Mesendoderm (in vitro differentiated cells): ENCODE measurements around the gene NFATC3.
"Not testable (repeated sequence)": the region's sequence is repeated elsewhere in the genome, so short reads cannot be mapped to it uniquely, and the experiment has no call there.

Experiments used
- DNase-seq: peaks from one replicate; pipeline ENCODE4 v3.0.0; 2013
- H2AK5ac ChIP-seq: 2 replicates; pipeline ENCODE4 v1.6.1; 2013; ENCODE audit warnings: low read length, inconsistent platforms
- H2BK120ac ChIP-seq: 2 replicates; pipeline ENCODE4 v1.6.1; 2013; ENCODE audit warnings: low read depth, mild to moderate bottlenecking, low read length, moderate library complexity, mixed read lengths
- H2BK15ac ChIP-seq: replicated peaks from 2 replicates; pipeline ENCODE4 v1.6.1; 2013; ENCODE audit warnings: low read depth, mild to moderate bottlenecking, moderate library complexity
- H2BK5ac ChIP-seq: 2 replicates; pipeline ENCODE4 v1.6.1; 2013; ENCODE audit warnings: low read length, inconsistent platforms
- H3K18ac ChIP-seq: 2 replicates; pipeline ENCODE4 v1.6.1; 2013; ENCODE audit warnings: mild to moderate bottlenecking, low read length, mixed read lengths
- H3K23ac ChIP-seq: one replicate; pipeline ENCODE4 v1.6.1; 2013; ENCODE audit warnings: low read length
- H3K27ac ChIP-seq: 2 replicates; pipeline ENCODE4 v1.5.1; 2013; ENCODE audit warnings: low read depth, mild to moderate bottlenecking, inconsistent platforms, low read length, moderate library complexity
- H3K27me3 ChIP-seq: 2 replicates; pipeline ENCODE4 v1.6.1; 2013; ENCODE audit warnings: low read length, control low read depth, mild to moderate bottlenecking, inconsistent platforms; ENCODE audit not compliant: insufficient read depth, poor library complexity
- H3K36me3 ChIP-seq: 2 replicates; pipeline ENCODE4 v1.6.1; 2013; ENCODE audit warnings: low read length, inconsistent platforms; ENCODE audit not compliant: control insufficient read depth, insufficient read depth
- H3K4ac ChIP-seq: one replicate; pipeline ENCODE4 v1.6.1; 2013; ENCODE audit warnings: low read depth, mild to moderate bottlenecking, low read length, moderate library complexity
- H3K4me1 ChIP-seq: 2 replicates; pipeline ENCODE4 v1.6.1; 2013; ENCODE audit warnings: low read depth, low read length, inconsistent platforms; ENCODE audit not compliant: control insufficient read depth
- H3K4me2 ChIP-seq: 2 replicates; pipeline ENCODE4 v1.6.1; 2013; ENCODE audit warnings: low read length
- H3K4me3 ChIP-seq: 2 replicates; pipeline ENCODE4 v1.5.1; 2013; ENCODE audit warnings: mild to moderate bottlenecking, low read length
- H3K56ac ChIP-seq: one replicate; pipeline ENCODE4 v1.6.1; 2013; ENCODE audit warnings: low read length
- H3K79me1 ChIP-seq: 2 replicates; pipeline ENCODE4 v1.6.1; 2013; ENCODE audit warnings: low read length, inconsistent platforms
- H3K79me2 ChIP-seq: 2 replicates; pipeline ENCODE4 v1.6.1; 2013; ENCODE audit warnings: mild to moderate bottlenecking, low read length; ENCODE audit not compliant: control insufficient read depth, insufficient read depth
- H3K9ac ChIP-seq: 2 replicates; pipeline ENCODE4 v1.6.1; 2013; ENCODE audit warnings: low read length, inconsistent platforms
- H4K5ac ChIP-seq: one replicate; pipeline ENCODE4 v1.6.1; 2013; ENCODE audit warnings: low read length
- H4K8ac ChIP-seq: one replicate; pipeline ENCODE4 v1.6.1; 2013; ENCODE audit warnings: low read depth, mild to moderate bottlenecking, control low read depth, low read length, moderate library complexity
- WGBS: extraction: QIAGEN DNeasy Blood & Tissue Kit; methylation state at CpG from one replicate; pipeline ENCODE4 v1.1.7; 2013; ENCODE audit warnings: low lambda C conversion rate, missing lambda C conversion rate; ENCODE audit not compliant: insufficient coverage; ENCODE audit errors: extremely low coverage; 5-methylcytosine and 5-hydroxymethylcytosine counted together

Gene NFATC3

DNA sequence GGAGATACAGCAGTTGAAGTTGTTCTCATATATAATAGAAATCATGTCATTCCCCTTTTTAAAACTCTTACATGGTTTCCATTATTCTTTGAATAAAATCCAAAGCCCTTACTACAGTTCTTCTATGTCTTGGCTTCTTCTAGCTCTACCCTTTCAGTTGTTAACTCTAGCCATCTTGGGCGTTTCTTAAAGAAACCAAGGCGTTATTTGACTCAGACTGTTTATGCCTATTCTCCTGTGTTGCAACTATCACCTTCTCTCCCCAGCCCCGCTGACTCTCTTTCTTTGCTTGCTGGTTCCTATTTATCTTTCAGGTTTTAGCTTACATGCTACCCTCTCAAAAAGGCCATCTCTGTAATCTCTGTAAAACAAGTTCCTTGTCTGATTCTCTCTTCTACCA is 32.7 kb downstream of the NFATC3 start:
- no peak overlapping the region for H3K23ac ChIP-seq
- no peak overlapping the region for H2AK5ac ChIP-seq
- H3K4me1 ChIP-seq: no peaks in the 10 kb centered on the region
- H2BK5ac ChIP-seq: no peak overlapping the region
- H3K9ac ChIP-seq: no peak overlapping the region
- H3K4me2 ChIP-seq: no peak overlapping the region
- no peaks in the 10 kb centered on the region for H3K36me3 ChIP-seq
- H3K18ac ChIP-seq: no peak overlapping the region
- H3K4me3 ChIP-seq: no peak overlapping the region
- whole genome bisulfite sequencing: no CpG with 5 or more reads among the region's 3 CpGs
- H2BK120ac ChIP-seq: no peak overlapping the region
- no peak overlapping the region for H3K56ac ChIP-seq
- H3K27ac ChIP-seq: no peak overlapping the region
- H3K27me3 ChIP-seq: no peaks in the 10 kb centered on the region
- peaks cover 12% of the 10 kb centered on the region for H3K79me2 ChIP-seq
- no peak overlapping the region for H4K8ac ChIP-seq
- H4K5ac ChIP-seq: no peak overlapping the region
- H3K4ac ChIP-seq: no peak overlapping the region
- peaks cover 16% of the 10 kb centered on the region for H3K79me1 ChIP-seq
- H2BK15ac ChIP-seq: no peak overlapping the region
- no peak for DNase-seq

DNA sequence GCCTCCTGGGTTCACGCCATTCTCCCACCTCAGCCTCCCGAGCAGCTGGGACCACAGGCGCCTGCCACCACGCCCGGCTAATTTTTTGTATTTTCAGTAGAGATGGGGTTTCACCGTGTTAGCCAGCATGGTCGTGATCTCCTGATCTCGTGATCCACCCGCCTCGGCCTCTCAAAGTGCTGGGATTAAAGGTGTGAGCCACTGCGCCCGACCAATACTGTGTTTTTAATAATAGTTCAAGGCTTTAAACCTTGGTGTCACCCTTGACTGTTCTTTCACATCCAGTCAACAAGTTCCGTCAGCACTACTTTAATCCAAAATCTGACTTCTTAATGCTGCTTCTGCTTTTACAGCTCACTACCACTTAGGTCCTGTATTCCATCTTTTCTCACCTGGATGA is 33.8 kb downstream of the NFATC3 start:
- no CpG with 5 or more reads among the region's 13 CpGs for WGBS
- not testable (repeated sequence) for H3K4me3 ChIP-seq, H3K27ac ChIP-seq, H2BK5ac ChIP-seq, H3K18ac ChIP-seq, H3K9ac ChIP-seq, H3K36me3 ChIP-seq, H4K5ac ChIP-seq, H3K4ac ChIP-seq, H3K23ac ChIP-seq, H2BK15ac ChIP-seq, H2AK5ac ChIP-seq, H3K4me2 ChIP-seq, H2BK120ac ChIP-seq, H3K79me2 ChIP-seq, H3K4me1 ChIP-seq, H3K27me3 ChIP-seq, H3K56ac ChIP-seq, H4K8ac ChIP-seq, DNase-seq, H3K79me1 ChIP-seq

DNA sequence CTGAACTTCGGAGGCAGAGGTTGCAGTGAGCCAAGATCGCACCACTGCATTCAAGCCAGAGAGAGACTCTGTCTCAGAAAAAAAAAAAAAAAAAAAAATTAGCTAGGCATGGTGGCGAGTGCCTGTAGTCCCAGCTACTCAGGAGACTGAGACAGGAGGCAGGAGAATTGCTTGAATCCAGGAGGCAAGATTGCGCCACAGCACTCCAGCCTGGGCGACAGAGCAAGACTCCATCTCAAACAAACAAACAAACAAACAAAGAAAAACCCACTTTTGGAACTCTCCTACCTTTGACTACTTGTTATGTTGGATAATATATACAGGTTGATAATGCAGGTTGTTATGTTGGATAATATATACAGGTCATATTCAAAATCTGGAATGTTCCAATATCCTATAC is 35.3 kb downstream of the NFATC3 start:
- H3K79me1 ChIP-seq, H2BK15ac ChIP-seq, H3K4me2 ChIP-seq, H2BK120ac ChIP-seq, H3K79me2 ChIP-seq, H3K18ac ChIP-seq, H3K4me3 ChIP-seq, H3K4me1 ChIP-seq, H3K36me3 ChIP-seq, H3K4ac ChIP-seq, H3K27me3 ChIP-seq, H3K27ac ChIP-seq, H4K8ac ChIP-seq, H2BK5ac ChIP-seq, DNase-seq, H4K5ac ChIP-seq, H3K9ac ChIP-seq, H3K56ac ChIP-seq, H2AK5ac ChIP-seq, H3K23ac ChIP-seq: not testable (repeated sequence)
- WGBS: no CpG with 5 or more reads among the region's 5 CpGs

DNA sequence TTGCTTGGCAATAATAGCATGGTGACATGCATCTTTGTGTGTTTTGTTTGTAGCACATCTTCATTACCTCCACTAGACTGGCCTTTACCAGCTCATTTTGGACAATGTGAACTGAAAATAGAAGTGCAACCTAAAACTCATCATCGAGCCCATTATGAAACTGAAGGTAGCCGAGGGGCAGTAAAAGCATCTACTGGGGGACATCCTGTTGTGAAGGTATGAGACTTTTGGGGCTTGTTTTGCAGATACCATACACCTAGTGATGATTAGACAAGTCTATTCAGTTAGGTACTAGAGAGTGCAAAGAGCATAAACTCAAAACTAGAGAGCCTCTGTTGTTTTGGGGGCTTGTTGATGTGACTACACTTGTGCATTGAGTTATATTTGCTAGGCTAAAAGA is 41.2 kb downstream of the NFATC3 start:
- no peaks in the 10 kb centered on the region for H3K79me2 ChIP-seq
- no peak overlapping the region for H3K23ac ChIP-seq
- no peak overlapping the region for H3K27ac ChIP-seq
- H3K9ac ChIP-seq: no peak overlapping the region
- H3K4me2 ChIP-seq: no peak overlapping the region
- no peak overlapping the region for H2BK120ac ChIP-seq
- H2BK15ac ChIP-seq: no peak overlapping the region
- no peak overlapping the region for H2BK5ac ChIP-seq
- H3K18ac ChIP-seq: no peak overlapping the region
- no peaks in the 10 kb centered on the region for H3K27me3 ChIP-seq
- no peak overlapping the region for H2AK5ac ChIP-seq
- H3K79me1 ChIP-seq: peaks cover under 1% of the 10 kb centered on the region
- H3K4me3 ChIP-seq: no peak overlapping the region
- H4K5ac ChIP-seq: no peak overlapping the region
- no peak overlapping the region for H3K56ac ChIP-seq
- DNase-seq: no peak
- no peaks in the 10 kb centered on the region for H3K36me3 ChIP-seq
- no peak overlapping the region for H4K8ac ChIP-seq
- H3K4ac ChIP-seq: no peak overlapping the region
- no peaks in the 10 kb centered on the region for H3K4me1 ChIP-seq
- WGBS: no CpG with 5 or more reads among the region's 2 CpGs

DNA sequence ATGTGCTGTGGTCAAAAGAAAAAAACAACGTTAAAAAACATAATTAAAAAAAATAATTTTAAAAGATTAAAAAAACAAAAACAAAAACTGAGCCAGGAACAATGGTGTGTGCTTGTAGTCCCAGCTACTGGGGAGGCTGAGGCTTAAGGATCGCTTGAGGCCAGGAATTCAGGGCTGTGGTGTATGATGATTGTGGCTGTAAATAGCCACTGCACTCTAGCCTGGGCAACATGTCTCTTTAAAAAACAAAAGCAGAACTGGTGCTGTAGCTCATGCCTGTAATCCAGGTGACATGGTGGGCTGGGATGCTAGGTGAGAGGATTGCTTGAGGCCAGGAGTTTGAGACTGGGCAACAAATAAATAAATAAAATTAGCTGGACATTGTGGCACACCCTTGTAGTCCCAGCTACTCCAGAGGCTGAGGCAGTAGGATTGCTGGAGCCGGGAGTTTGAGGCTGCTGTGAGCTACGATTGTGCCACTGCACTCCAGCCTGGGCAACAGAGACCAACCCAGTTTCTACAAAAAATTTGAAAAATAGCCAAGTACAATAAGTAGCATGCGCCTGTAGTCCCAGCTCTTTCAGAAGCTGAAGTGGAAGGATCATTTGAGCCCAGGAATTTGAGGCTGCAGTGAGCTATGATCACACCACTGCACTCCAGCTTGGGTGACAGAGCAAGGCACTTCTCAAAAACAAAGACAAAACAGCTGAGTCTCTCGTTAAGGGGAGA is 43.6 kb downstream of the NFATC3 start:
- no peak overlapping the region for H4K5ac ChIP-seq
- no peaks in the 10 kb centered on the region for H3K36me3 ChIP-seq
- H2BK120ac ChIP-seq: no peak overlapping the region
- H4K8ac ChIP-seq: no peak overlapping the region
- WGBS: no CpG with 5 or more reads among the region's 6 CpGs
- H3K4me1 ChIP-seq: no peaks in the 10 kb centered on the region
- H2BK5ac ChIP-seq: no peak overlapping the region
- no peak overlapping the region for H3K4me2 ChIP-seq
- no peak overlapping the region for H3K23ac ChIP-seq
- no peak overlapping the region for H2BK15ac ChIP-seq
- H2AK5ac ChIP-seq: no peak overlapping the region
- no peaks in the 10 kb centered on the region for H3K79me1 ChIP-seq
- H3K18ac ChIP-seq: no peak overlapping the region
- H3K27me3 ChIP-seq: no peaks in the 10 kb centered on the region
- H3K27ac ChIP-seq: no peak overlapping the region
- no peaks in the 10 kb centered on the region for H3K79me2 ChIP-seq
- no peak overlapping the region for H3K4ac ChIP-seq
- no peak overlapping the region for H3K9ac ChIP-seq
- H3K56ac ChIP-seq: no peak overlapping the region
- peak; percentile 26 for DNase-seq
- no peak overlapping the region for H3K4me3 ChIP-seq

DNA sequence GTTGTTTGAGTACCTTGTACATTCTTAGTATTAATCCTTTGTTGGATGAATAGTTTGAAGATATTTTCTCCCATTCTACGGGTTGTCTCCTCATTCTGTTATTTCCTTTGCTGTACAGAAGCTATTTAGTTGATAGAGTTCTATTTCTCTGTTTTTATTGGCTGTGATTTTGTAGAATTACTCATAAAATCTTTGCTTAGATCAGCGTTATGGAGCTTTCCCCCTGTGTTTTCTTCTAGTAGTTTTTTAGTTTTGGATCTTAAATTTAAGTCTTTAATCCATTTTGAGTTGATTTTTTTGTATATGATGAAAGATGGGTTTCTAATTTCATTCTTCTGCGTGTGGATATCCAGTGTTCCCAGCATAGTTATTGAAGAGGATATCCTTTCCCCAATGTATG is 45.4 kb downstream of the NFATC3 start:
- no CpG with 5 or more reads among the region's 3 CpGs for WGBS
- Histone ChIP-seq H3K4me3 (no peak overlapping the region), H3K27me3 (no peaks in the 10 kb centered on the region)

More for the DNA sequence above, 45.4 kb downstream of the NFATC3 start:
- H2BK15ac ChIP-seq: no peak overlapping the region
- H3K36me3 ChIP-seq: no peaks in the 10 kb centered on the region
- H3K4ac ChIP-seq: no peak overlapping the region
- no peak overlapping the region for H3K56ac ChIP-seq
- no peak overlapping the region for H4K8ac ChIP-seq
- H2BK120ac ChIP-seq: no peak overlapping the region
- no peak overlapping the region for H2BK5ac ChIP-seq
- H4K5ac ChIP-seq: no peak overlapping the region
- H3K79me1 ChIP-seq: no peaks in the 10 kb centered on the region
- H3K79me2 ChIP-seq: no peaks in the 10 kb centered on the region
- H3K9ac ChIP-seq: no peak overlapping the region
- no peak overlapping the region for H3K4me2 ChIP-seq
- no peak overlapping the region for H3K18ac ChIP-seq
- H2AK5ac ChIP-seq: no peak overlapping the region
- no peaks in the 10 kb centered on the region for H3K4me1 ChIP-seq
- H3K27ac ChIP-seq: no peak overlapping the region
- no peak overlapping the region for H3K23ac ChIP-seq
- no peak for DNase-seq
